GM19351 (cell line): Measurements from ENCODE around the gene LDB3.

Experiments
- ATAC-seq: cut with Tn5 transposase; IDR thresholded peaks from one replicate; pipeline ENCODE4 v1.9.1; 2021; ENCODE audit warnings: mild to moderate bottlenecking, moderate library complexity; ENCODE audit not compliant: unreplicated experiment

LDB3 gene

GRCh38 chr10:86700851-86701617 lies 32.7 kb downstream of the LDB3 start:
- ATAC-seq, result no peak

GRCh38 chr10:86703176-86703575 lies 34.9 kb downstream of the LDB3 start:
- no peak for ATAC-seq

- ATAC-seq, result no peak
Measured at GRCh38 chr10:86705139-86705538, 36.8 kb downstream of the LDB3 start.

- no peak for ATAC-seq
Measured at GRCh38 chr10:86705905-86706304, 37.6 kb downstream of the LDB3 start.

GRCh38 chr10:86706401-86706841 lies 38.1 kb downstream of the LDB3 start:
- ATAC-seq, result no peak

GRCh38 chr10:86706977-86707376 lies 38.7 kb downstream of the LDB3 start:
- ATAC-seq, result no peak

GRCh38 chr10:86707505-86707904 lies 39.2 kb downstream of the LDB3 start:
- no peak for ATAC-seq

- ATAC-seq, result no peak
Measured at GRCh38 chr10:86708068-86708782, 39.9 kb downstream of the LDB3 start.

- ATAC-seq, result no peak
Measured at GRCh38 chr10:86708783-86709380, 40.6 kb downstream of the LDB3 start.

GRCh38 chr10:86709396-86710185 lies 41.3 kb downstream of the LDB3 start:
- no peak for ATAC-seq

- ATAC-seq, result peak; percentile 79
Measured at GRCh38 chr10:86710987-86711512, 42.7 kb downstream of the LDB3 start.

GRCh38 chr10:86711513-86712316 lies 43.4 kb downstream of the LDB3 start:
- peak; percentile 41 for ATAC-seq

GRCh38 chr10:86712317-86712707 lies 44.0 kb downstream of the LDB3 start:
- ATAC-seq, result peak; percentile 35

- ATAC-seq, result no peak
Measured at GRCh38 chr10:86715156-86715795, 47.0 kb downstream of the LDB3 start.

GRCh38 chr10:86715836-86716235 lies 47.5 kb downstream of the LDB3 start:
- no peak for ATAC-seq

GRCh38 chr10:86716466-86716865 lies 48.2 kb downstream of the LDB3 start:
- ATAC-seq, result no peak

GRCh38 chr10:86718556-86718955 lies 50.2 kb downstream of the LDB3 start:
- no peak for ATAC-seq

GRCh38 chr10:86721232-86721631 lies 52.9 kb downstream of the LDB3 start:
- no peak for ATAC-seq

- no peak for ATAC-seq
Measured at GRCh38 chr10:86723009-86723408, 54.7 kb downstream of the LDB3 start.

- no peak for ATAC-seq
Measured at GRCh38 chr10:86724445-86724844, 56.1 kb downstream of the LDB3 start.
